ENCODE data around the gene UBL7.

The UBL7 gene

GRCh38 chr15:74410502-74410901 lies 50.5 kb downstream of the UBL7 start:
- TF ChIP-seq, protein P1, sequence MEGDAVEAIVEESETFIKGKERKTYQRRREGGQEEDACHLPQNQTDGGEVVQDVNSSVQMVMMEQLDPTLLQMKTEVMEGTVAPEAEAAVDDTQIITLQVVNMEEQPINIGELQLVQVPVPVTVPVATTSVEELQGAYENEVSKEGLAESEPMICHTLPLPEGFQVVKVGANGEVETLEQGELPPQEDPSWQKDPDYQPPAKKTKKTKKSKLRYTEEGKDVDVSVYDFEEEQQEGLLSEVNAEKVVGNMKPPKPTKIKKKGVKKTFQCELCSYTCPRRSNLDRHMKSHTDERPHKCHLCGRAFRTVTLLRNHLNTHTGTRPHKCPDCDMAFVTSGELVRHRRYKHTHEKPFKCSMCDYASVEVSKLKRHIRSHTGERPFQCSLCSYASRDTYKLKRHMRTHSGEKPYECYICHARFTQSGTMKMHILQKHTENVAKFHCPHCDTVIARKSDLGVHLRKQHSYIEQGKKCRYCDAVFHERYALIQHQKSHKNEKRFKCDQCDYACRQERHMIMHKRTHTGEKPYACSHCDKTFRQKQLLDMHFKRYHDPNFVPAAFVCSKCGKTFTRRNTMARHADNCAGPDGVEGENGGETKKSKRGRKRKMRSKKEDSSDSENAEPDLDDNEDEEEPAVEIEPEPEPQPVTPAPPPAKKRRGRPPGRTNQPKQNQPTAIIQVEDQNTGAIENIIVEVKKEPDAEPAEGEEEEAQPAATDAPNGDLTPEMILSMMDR (IDR thresholded peaks at IDR 0.05; ENCODE audit: low read depth, low read length, poor library complexity, severe bottlenecking), result no peak
- TF ChIP-seq EZH2phosphoT487 (IDR thresholded peaks at IDR 0.05; ENCODE audit: borderline replicate concordance, low read length), result no peak
- H3K27ac ChIP-seq (ENCODE audit: low read depth, low read length), result no peak overlapping the region

GRCh38 chr15:74409225-74409624 lies 51.7 kb downstream of the UBL7 start:
- no peak for TF ChIP-seq EZH2phosphoT487 (IDR thresholded peaks at IDR 0.05; ENCODE audit: borderline replicate concordance, low read length)
- TF ChIP-seq, protein P1 (IDR thresholded peaks at IDR 0.05; ENCODE audit: low read depth, low read length, poor library complexity, severe bottlenecking), result no peak
- no peak overlapping the region for H3K27ac ChIP-seq (ENCODE audit: low read depth, low read length)
- peaks cover 6% of the 10 kb centered on the region for H3K4me1 ChIP-seq (ENCODE audit: control insufficient read depth, low read length)
- no peaks in the 10 kb centered on the region for H3F3A ChIP-seq (ENCODE audit: control insufficient read depth, insufficient read depth)
- no peaks in the 10 kb centered on the region for H3K9me3 ChIP-seq (ENCODE audit: control insufficient read depth, insufficient read depth, low read length)
- peaks cover 89% of the 10 kb centered on the region for H3K27me3 ChIP-seq (ENCODE audit: control insufficient read depth, low read length)
- H3K4me3 ChIP-seq (ENCODE audit: low read length), result no peak overlapping the region
- H3K36me3 ChIP-seq (ENCODE audit: control insufficient read depth, low read length), result no peaks in the 10 kb centered on the region
- H4K20me1 ChIP-seq (ENCODE audit: control insufficient read depth, insufficient read depth, low read depth, low read length), result peaks cover 21% of the 10 kb centered on the region
- no peak overlapping the region for H3K4me2 ChIP-seq (ENCODE audit: low read length)
- no peaks in the 10 kb centered on the region for H3K79me2 ChIP-seq (ENCODE audit: control insufficient read depth, low read length)
- no peaks in the 10 kb centered on the region for H3K9me2 ChIP-seq (replicated peaks; ENCODE audit: control insufficient read depth, low read length)

More at GRCh38 chr15:74410502-74410901, 50.5 kb downstream of the UBL7 start:
- H3K4me2 ChIP-seq (ENCODE audit: low read length), result no peak overlapping the region
- no peaks in the 10 kb centered on the region for H3K36me3 ChIP-seq (ENCODE audit: control insufficient read depth, low read length)
- peaks cover 21% of the 10 kb centered on the region for H4K20me1 ChIP-seq (ENCODE audit: control insufficient read depth, insufficient read depth, low read depth, low read length)
- no peak overlapping the region for H3K4me3 ChIP-seq (ENCODE audit: low read length)
- no peaks in the 10 kb centered on the region for H3K79me2 ChIP-seq (ENCODE audit: control insufficient read depth, low read length)
- H3K27me3 ChIP-seq (ENCODE audit: control insufficient read depth, low read length), result peaks cover 91% of the 10 kb centered on the region
- no peaks in the 10 kb centered on the region for H3K9me2 ChIP-seq (replicated peaks; ENCODE audit: control insufficient read depth, low read length)
- no peaks in the 10 kb centered on the region for H3F3A ChIP-seq (ENCODE audit: control insufficient read depth, insufficient read depth)
- H3K9me3 ChIP-seq (ENCODE audit: control insufficient read depth, insufficient read depth, low read length), result no peaks in the 10 kb centered on the region
- H3K4me1 ChIP-seq (ENCODE audit: control insufficient read depth, low read length), result no peaks in the 10 kb centered on the region

GRCh38 chr15:74408815-74409214 lies 52.1 kb downstream of the UBL7 start:
- peaks cover 10% of the 10 kb centered on the region for H3K4me1 ChIP-seq (ENCODE audit: control insufficient read depth, low read length)
- no peak overlapping the region for H3K27ac ChIP-seq (ENCODE audit: low read depth, low read length)
- H3F3A ChIP-seq (ENCODE audit: control insufficient read depth, insufficient read depth), result no peaks in the 10 kb centered on the region

More at GRCh38 chr15:74408815-74409214, 52.1 kb downstream of the UBL7 start:
- Histone ChIP-seq H3K27me3 (ENCODE audit: control insufficient read depth, low read length) (peaks cover 86% of the 10 kb centered on the region), H3K9me3 (ENCODE audit: control insufficient read depth, insufficient read depth, low read length) (no peaks in the 10 kb centered on the region), H3K79me2 (ENCODE audit: control insufficient read depth, low read length) (no peaks in the 10 kb centered on the region), H3K4me2 (ENCODE audit: low read length) (no peak overlapping the region), H3K36me3 (ENCODE audit: control insufficient read depth, low read length) (no peaks in the 10 kb centered on the region), H4K20me1 (ENCODE audit: control insufficient read depth, insufficient read depth, low read depth, low read length) (peaks cover 22% of the 10 kb centered on the region), H3K4me3 (ENCODE audit: low read length) (no peak overlapping the region), H3K9me2 (replicated peaks; ENCODE audit: control insufficient read depth, low read length) (no peaks in the 10 kb centered on the region)
- TF ChIP-seq, protein P1 (IDR thresholded peaks at IDR 0.05; ENCODE audit: low read depth, low read length, poor library complexity, severe bottlenecking), result no peak
- no peak for TF ChIP-seq EZH2phosphoT487 (IDR thresholded peaks at IDR 0.05; ENCODE audit: borderline replicate concordance, low read length)
